ENCODE results near the gene SYN1. TPM values are rescaled to one million over a fixed set of nuclear protein-coding genes. Genes with fewer than 3 reads are reported as not detected.

Gene SYN1
- total and polyA plus RNA-seq, 2 experiments from 2014 or later, result 0.34 TPM; not detected in 1

DNA sequence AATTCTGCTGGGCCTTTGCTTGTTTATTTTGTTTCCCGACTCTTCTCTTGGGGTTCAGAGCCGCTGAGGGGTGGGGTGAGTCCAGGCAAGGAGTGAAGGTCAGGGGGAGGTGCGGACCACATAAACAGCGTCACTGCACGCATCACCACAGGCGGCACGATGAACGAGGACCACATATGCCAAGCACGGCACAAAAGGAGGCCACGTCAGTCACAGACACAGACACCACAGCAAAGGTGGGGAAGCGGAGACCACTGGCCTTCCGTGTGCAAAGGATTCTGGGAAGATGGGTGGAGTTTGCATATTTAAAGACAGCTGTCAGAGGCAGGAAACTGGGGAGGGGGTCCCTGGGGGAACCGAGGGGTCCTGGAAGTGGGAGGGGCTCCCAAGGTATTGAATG is 47.8 kb downstream of the SYN1 start:
- in situ Hi-C loops (cut with MboI), result no loop called here
- H3K4me2 ChIP-seq (ENCODE audit: unreplicated experiment), result no peak overlapping the region
- no peak for TF ChIP-seq EZH2 (IDR thresholded peaks at IDR 0.05; ENCODE audit: insufficient read depth, poor library complexity, severe bottlenecking)
- no peak for TF ChIP-seq EZH2phosphoT487 (IDR thresholded peaks at IDR 0.05; ENCODE audit: insufficient read depth, low read depth)
- DNase-seq, result no peak
- H4K20me1 ChIP-seq (ENCODE audit: insufficient read depth), result no peaks in the 10 kb centered on the region
- peaks cover 4% of the 10 kb centered on the region; the same call in 1 of the 2 replicates for H3K4me1 ChIP-seq (ENCODE audit: insufficient read depth)
- 96 to 97% methylated on average over 5 to 13 of the region's 13 CpGs for WGBS, 2 experiments (ENCODE audit: low coverage in 1 of 2, low lambda C conversion rate in 2 of 2, missing lambda C conversion rate in 2 of 2)
- no peaks in the 10 kb centered on the region for H3K9me2 ChIP-seq (ENCODE audit: insufficient read depth)
- H3K27ac ChIP-seq, result no peak overlapping the region
- no peak overlapping the region for H3K9ac ChIP-seq
- H3K9me3 ChIP-seq (ENCODE audit: low read depth), result no peaks in the 10 kb centered on the region
- H3K27me3 ChIP-seq (replicated peaks; ENCODE audit: insufficient read depth), result no peaks in the 10 kb centered on the region
- no peak overlapping the region for H3K4me3 ChIP-seq
- H3F3A ChIP-seq (ENCODE audit: insufficient read depth), result no peaks in the 10 kb centered on the region
- H2AFZ ChIP-seq, result no peak overlapping the region
- H3K36me3 ChIP-seq (ENCODE audit: low read depth), result no peaks in the 10 kb centered on the region
- H3K79me2 ChIP-seq (ENCODE audit: insufficient read depth), result no peaks in the 10 kb centered on the region

DNA sequence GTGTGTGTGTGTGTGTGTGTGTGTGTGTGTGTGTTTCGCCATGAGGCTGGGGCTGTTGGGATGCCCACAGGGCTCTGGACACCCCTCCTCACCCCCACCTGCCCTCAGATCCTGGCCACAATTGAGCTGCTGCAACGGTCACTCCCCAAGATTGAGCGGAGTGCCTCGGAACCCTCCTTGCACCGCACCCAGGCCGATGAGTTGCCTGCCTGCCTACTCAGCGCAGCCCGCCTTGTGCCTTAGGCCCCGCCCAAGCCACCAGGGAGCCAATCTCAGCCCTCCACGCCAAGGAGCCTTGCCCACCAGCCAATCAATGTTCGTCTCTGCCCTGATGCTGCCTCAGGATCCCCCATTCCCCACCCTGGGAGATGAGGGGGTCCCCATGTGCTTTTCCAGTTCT is 48.4 kb downstream of the SYN1 start:
- no peak overlapping the region for H3K9ac ChIP-seq
- H3K4me3 ChIP-seq, result no peak overlapping the region
- no peak overlapping the region for H3K4me2 ChIP-seq (ENCODE audit: unreplicated experiment)
- no peaks in the 10 kb centered on the region for H3K9me3 ChIP-seq (ENCODE audit: low read depth)
- H3K36me3 ChIP-seq (ENCODE audit: low read depth), result no peaks in the 10 kb centered on the region
- H3K4me1 ChIP-seq (ENCODE audit: insufficient read depth), result peaks cover 4% of the 10 kb centered on the region; the same call in 1 of the 2 replicates
- H3K27me3 ChIP-seq (replicated peaks; ENCODE audit: insufficient read depth), result no peaks in the 10 kb centered on the region
- 99 to 100% methylated on average over 3 to 5 of the region's 11 CpGs for WGBS, 2 experiments (ENCODE audit: low coverage in 1 of 2, low lambda C conversion rate in 2 of 2, missing lambda C conversion rate in 2 of 2)
- in situ Hi-C loops (cut with MboI), result no loop called here
- TF ChIP-seq EZH2phosphoT487 (IDR thresholded peaks at IDR 0.05; ENCODE audit: insufficient read depth, low read depth), result no peak
- TF ChIP-seq EZH2 (IDR thresholded peaks at IDR 0.05; ENCODE audit: insufficient read depth, poor library complexity, severe bottlenecking), result no peak
- H3K79me2 ChIP-seq (ENCODE audit: insufficient read depth), result no peaks in the 10 kb centered on the region
- H3F3A ChIP-seq (ENCODE audit: insufficient read depth), result no peaks in the 10 kb centered on the region
- H2AFZ ChIP-seq, result no peak overlapping the region
- no peaks in the 10 kb centered on the region for H3K9me2 ChIP-seq (ENCODE audit: insufficient read depth)
- H4K20me1 ChIP-seq (ENCODE audit: insufficient read depth), result no peaks in the 10 kb centered on the region
- no peak for DNase-seq
- no peak overlapping the region for H3K27ac ChIP-seq

DNA sequence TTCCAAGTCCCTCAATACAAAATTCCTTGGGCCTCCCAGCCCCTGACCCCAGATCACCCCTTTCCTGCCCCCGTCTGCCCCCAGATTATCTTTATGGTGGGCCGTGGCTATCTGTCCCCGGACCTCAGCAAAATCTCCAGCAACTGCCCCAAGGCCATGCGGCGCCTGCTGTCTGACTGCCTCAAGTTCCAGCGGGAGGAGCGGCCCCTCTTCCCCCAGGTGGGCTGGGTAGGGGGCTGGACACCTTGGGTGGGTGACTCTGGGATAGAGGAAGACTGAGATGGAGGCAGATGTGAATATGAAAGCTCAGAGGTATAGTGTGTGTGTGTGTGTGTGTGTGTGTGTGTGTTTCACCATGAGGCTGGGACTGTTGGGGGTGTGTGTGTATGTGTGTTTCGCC is 48.9 kb downstream of the SYN1 start:
- Histone ChIP-seq H3K79me2 (ENCODE audit: insufficient read depth) (no peaks in the 10 kb centered on the region), H3K36me3 (ENCODE audit: low read depth) (no peaks in the 10 kb centered on the region), H3K4me2 (ENCODE audit: unreplicated experiment) (no peak overlapping the region), H3K4me3 (no peak overlapping the region), H3K4me1 (ENCODE audit: insufficient read depth) (peaks cover 4% of the 10 kb centered on the region; the same call in 1 of the 2 replicates), H3K9me3 (ENCODE audit: low read depth) (no peaks in the 10 kb centered on the region), H2AFZ (no peak overlapping the region), H3K9me2 (ENCODE audit: insufficient read depth) (no peaks in the 10 kb centered on the region), H3K27me3 (replicated peaks; ENCODE audit: insufficient read depth) (no peaks in the 10 kb centered on the region), H3F3A (ENCODE audit: insufficient read depth) (no peaks in the 10 kb centered on the region), H4K20me1 (ENCODE audit: insufficient read depth) (no peaks in the 10 kb centered on the region), H3K27ac (no peak overlapping the region), H3K9ac (no peak overlapping the region)
- in situ Hi-C loops (cut with MboI), result no loop called here
- 88 to 89% methylated on average over 7 of the region's 8 CpGs for WGBS, 2 experiments (ENCODE audit: low coverage in 1 of 2, low lambda C conversion rate in 2 of 2, missing lambda C conversion rate in 2 of 2)
- TF ChIP-seq EZH2 (IDR thresholded peaks at IDR 0.05; ENCODE audit: insufficient read depth, poor library complexity, severe bottlenecking) (no peak), EZH2phosphoT487 (IDR thresholded peaks at IDR 0.05; ENCODE audit: insufficient read depth, low read depth) (no peak)
- DNase-seq, result no peak

DNA sequence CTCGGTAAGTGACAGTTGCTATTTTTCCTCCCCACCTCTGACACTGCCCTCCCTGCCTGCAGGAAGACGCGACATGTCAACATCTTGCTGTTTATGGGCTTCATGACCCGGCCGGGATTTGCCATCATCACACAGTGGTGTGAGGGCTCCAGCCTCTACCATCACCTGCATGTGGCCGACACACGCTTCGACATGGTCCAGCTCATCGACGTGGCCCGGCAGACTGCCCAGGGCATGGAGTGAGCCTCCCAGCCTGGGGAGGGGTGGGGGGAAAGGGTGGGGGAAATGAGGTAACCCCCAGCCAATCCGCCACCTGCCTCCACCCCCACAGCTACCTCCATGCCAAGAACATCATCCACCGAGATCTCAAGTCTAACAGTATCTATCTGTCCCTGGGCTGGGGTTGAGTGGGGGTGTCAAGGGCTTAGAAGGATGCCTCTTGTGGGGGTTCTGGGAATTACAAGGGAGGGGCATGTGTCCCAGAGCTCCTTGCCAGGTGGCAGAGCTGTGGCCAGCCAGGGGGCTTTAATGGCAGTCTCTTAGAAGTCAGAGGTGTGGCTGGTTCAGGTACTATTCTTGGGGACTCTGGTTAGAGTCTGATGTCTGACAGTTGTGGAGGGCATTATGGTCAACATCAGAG is 50.9 kb downstream of the SYN1 start:
- in situ Hi-C loops (cut with MboI), result no loop called here

More for the DNA sequence above, 50.9 kb downstream of the SYN1 start:
- TF ChIP-seq EZH2phosphoT487 (IDR thresholded peaks at IDR 0.05; ENCODE audit: insufficient read depth, low read depth) (no peak), EZH2 (IDR thresholded peaks at IDR 0.05; ENCODE audit: insufficient read depth, poor library complexity, severe bottlenecking) (no peak)
- peaks cover 5% of the 10 kb centered on the region; the same call in 1 of the 2 replicates for H3K4me1 ChIP-seq (ENCODE audit: insufficient read depth)
- no peaks in the 10 kb centered on the region for H3K9me2 ChIP-seq (ENCODE audit: insufficient read depth)
- 86 to 91% methylated on average over 5 to 11 of the region's 13 CpGs for WGBS, 2 experiments (ENCODE audit: low coverage in 1 of 2, low lambda C conversion rate in 2 of 2, missing lambda C conversion rate in 2 of 2)
- no peak overlapping the region for H3K27ac ChIP-seq
- DNase-seq, result no peak
- H3K9ac ChIP-seq, result no peak overlapping the region
- no peaks in the 10 kb centered on the region for H3K36me3 ChIP-seq (ENCODE audit: low read depth)
- H3K4me2 ChIP-seq (ENCODE audit: unreplicated experiment), result no peak overlapping the region
- no peaks in the 10 kb centered on the region for H3K27me3 ChIP-seq (replicated peaks; ENCODE audit: insufficient read depth)
- H3K4me3 ChIP-seq, result no peak overlapping the region
- H4K20me1 ChIP-seq (ENCODE audit: insufficient read depth), result no peaks in the 10 kb centered on the region
- H2AFZ ChIP-seq, result no peak overlapping the region
- no peaks in the 10 kb centered on the region for H3K9me3 ChIP-seq (ENCODE audit: low read depth)
- H3F3A ChIP-seq (ENCODE audit: insufficient read depth), result no peaks in the 10 kb centered on the region
- H3K79me2 ChIP-seq (ENCODE audit: insufficient read depth), result peaks cover 16% of the 10 kb centered on the region; the same call in 1 of the 2 replicates

Data from GM23248 (cell line).